Aorta (tissue), 5 donors: Measurements from ENCODE around the gene DBNDD2. TPM values are rescaled to one million over a fixed set of nuclear protein-coding genes. Genes with fewer than 3 reads are reported as not detected.

Experiments used
- ATAC-seq: fragments of 200-7000 bp; cut with Tn5 transposase; one replicate; pipeline ENCODE4 v1.9.1; 2022; ENCODE audit warnings: moderate library complexity; ENCODE audit not compliant: low FRiP score
- DNase-seq, 2 donors: peaks; one replicate each; pipeline ENCODE4 v3.0.0-alpha.2; 2020
- H3K27ac ChIP-seq, 2 donors: one replicate each; pipeline ENCODE4 v1.5.1; 2013; ENCODE audit warnings: low read length in 2 of 2, mild to moderate bottlenecking in 2 of 2, moderate library complexity in 2 of 2, control low read depth in 1 of 2, inconsistent platforms in 1 of 2, low read depth in 1 of 2
- H3K27me3 ChIP-seq, 2 donors: one replicate each; pipeline ENCODE4 v1.6.1; 2013; ENCODE audit warnings: control low read depth in 1 of 2, low read length in 1 of 2, mild to moderate bottlenecking in 1 of 2, moderate library complexity in 1 of 2; ENCODE audit not compliant: insufficient read depth in 2 of 2, control insufficient read depth in 1 of 2
- H3K36me3 ChIP-seq, 2 donors: one replicate each; pipeline ENCODE4 v1.6.1; 2013; ENCODE audit warnings: control low read depth in 1 of 2, low read length in 1 of 2, mild to moderate bottlenecking in 1 of 2; ENCODE audit not compliant: insufficient read depth in 2 of 2, control insufficient read depth in 1 of 2
- H3K4me1 ChIP-seq, 2 donors: one replicate each; pipeline ENCODE4 v1.6.1; 2013; ENCODE audit warnings: low read length in 2 of 2, control low read depth in 1 of 2, mild to moderate bottlenecking in 1 of 2, moderate library complexity in 1 of 2; ENCODE audit not compliant: insufficient read depth in 2 of 2, control insufficient read depth in 1 of 2
- H3K4me3 ChIP-seq, 2 donors: one replicate each; pipeline ENCODE4 v1.5.1; 2013; ENCODE audit warnings: low read length in 2 of 2, control low read depth in 1 of 2, mild to moderate bottlenecking in 1 of 2
- H3K9me3 ChIP-seq: one replicate; pipeline ENCODE4 v1.6.1; 2013; ENCODE audit warnings: mild to moderate bottlenecking, low read length; ENCODE audit not compliant: control insufficient read depth
- WGBS, 2 donors: extraction: QIAGEN DNeasy Blood & Tissue Kit; methylation state at CpG; one replicate each; pipeline ENCODE4 v1.1.7; 2013; 5-methylcytosine and 5-hydroxymethylcytosine counted together
- intact Hi-C, 2 donors: fragments of 100-400 bp; cut with DNase I; formaldehyde crosslinking; loops; one replicate each; pipeline versions ENCODE4 v1.14.2 to v1.15.0; 2022
- polyA plus RNA-seq, 2 donors: library from polyadenylated mRNA; stranded (reverse); fragments of 200-250 nt; gene quantifications; one replicate each; pipeline ENCODE4 v1.2.3, GENCODE V29; 2013
- total RNA-seq, 2 donors: library from RNA; stranded (reverse); fragmentation: NEBNext Ultra II Directional; extraction: Animal tissue kit (Norgen Biotek cat#: 25700); gene quantifications; one replicate each; pipeline ENCODE4 v1.2.1, GENCODE V29; 2021
- donor health status: healthy with polysubstance abuse.
- donor health status: Bipolar disorder and iron deficiency.
- donor health status: DM: no; HTN: no; CAD: no.
- donor health status: DM: no; HTN: no; CAD: no.
- donor health status: DM: yes; HTN: yes; CAD: no.

DBNDD2 gene
- total and polyA plus RNA-seq, 4 donors: 104 to 231 (median 131) TPM

DNA sequence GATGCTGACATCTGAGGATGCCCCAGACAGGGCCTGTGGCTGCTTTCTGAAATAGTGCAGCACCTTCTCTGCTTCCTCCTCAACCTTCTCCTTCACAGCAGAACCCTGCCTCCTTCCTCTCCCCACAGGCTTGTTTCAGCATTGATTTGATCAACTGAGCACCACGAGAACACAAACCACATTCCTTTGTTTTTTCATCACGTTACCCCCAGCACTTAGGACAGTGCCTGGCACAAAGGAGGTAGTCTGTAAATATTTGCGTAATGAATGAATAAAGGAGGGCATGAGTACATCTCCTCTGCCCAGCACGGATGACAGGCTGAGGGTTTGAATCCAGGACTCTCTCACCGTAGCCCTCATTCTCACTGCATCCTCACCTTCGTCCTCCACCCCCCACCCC, 40.2 kb downstream of the DBNDD2 start:
- Histone ChIP-seq H3K9me3 (no peaks in the 10 kb centered on the region), H3K27ac (no peak overlapping the region), H3K4me3 (no peak overlapping the region), H3K36me3 (no peaks in the 10 kb centered on the region), H3K4me1 (no peaks in the 10 kb centered on the region), H3K27me3 (no peaks in the 10 kb centered on the region)
- no peak for ATAC-seq
- WGBS, 2 donors: 75 to 78% methylated on average over 6 of the region's 6 CpGs
- intact Hi-C loops: loop anchor here in 1 of 2 donors (10.0 kb wide), 1 partner anchor 327 kb away; no protein-coding TSS in a partner anchor
- DNase-seq: no peak

- ATAC-seq: peak; percentile 41
- Histone ChIP-seq H3K4me3 (no peak overlapping the region), H3K27ac (no peak overlapping the region), H3K9me3 (no peaks in the 10 kb centered on the region), H3K27me3 (no peaks in the 10 kb centered on the region), H3K36me3 (no peaks in the 10 kb centered on the region), H3K4me1 (no peaks in the 10 kb centered on the region)
- DNase-seq: no peak
- WGBS, 2 donors: 38 to 39% methylated on average over 3 of the region's 3 CpGs
- intact Hi-C loops: loop anchor here in 1 of 2 donors (10.0 kb wide), 1 partner anchor 325 kb away; no protein-coding TSS in a partner anchor
These were observed 41.4 kb downstream of the DBNDD2 start for GRCh38 chr20:45449528-45449927.

- no peak overlapping the region for H3K27ac ChIP-seq
- no peaks in the 10 kb centered on the region for H3K9me3 ChIP-seq
- no peaks in the 10 kb centered on the region for H3K27me3 ChIP-seq
- 54 to 55% methylated on average over 5 of the region's 5 CpGs for WGBS, 2 donors
- DNase-seq (no peak), ATAC-seq (no peak)
- no peaks in the 10 kb centered on the region for H3K36me3 ChIP-seq
- H3K4me3 ChIP-seq: no peak overlapping the region
- H3K4me1 ChIP-seq: no peaks in the 10 kb centered on the region
- intact Hi-C loops: loop anchor here in 1 of 2 donors (5.0 kb wide), 1 partner anchor 133 kb away; no protein-coding TSS in a partner anchor
These were observed 42.2 kb downstream of the DBNDD2 start for GRCh38 chr20:45450097-45450818.

- H3K27ac ChIP-seq: no peak overlapping the region
- no peaks in the 10 kb centered on the region for H3K9me3 ChIP-seq
- H3K4me3 ChIP-seq: no peak overlapping the region
- H3K27me3 ChIP-seq: no peaks in the 10 kb centered on the region
- H3K4me1 ChIP-seq: no peaks in the 10 kb centered on the region
- no peak for ATAC-seq
- DNase-seq: no peak
- intact Hi-C loops: loop anchor here in 1 of 2 donors (5.0 kb wide), 1 partner anchor 135 kb away; no protein-coding TSS in a partner anchor
- no peaks in the 10 kb centered on the region for H3K36me3 ChIP-seq
- 70 to 72% methylated on average over 4 of the region's 4 CpGs for WGBS, 2 donors
These were observed 44.1 kb downstream of the DBNDD2 start for GRCh38 chr20:45452238-45452637.

- no peaks in the 10 kb centered on the region for H3K36me3 ChIP-seq
- intact Hi-C loops: loop anchor here in 1 of 2 donors (5.0 kb wide), 1 partner anchor 136 kb away; no protein-coding TSS in a partner anchor
- no peak for ATAC-seq
- H3K4me3 ChIP-seq: no peak overlapping the region
- H3K9me3 ChIP-seq: no peaks in the 10 kb centered on the region
- H3K4me1 ChIP-seq: no peaks in the 10 kb centered on the region
- no peak overlapping the region for H3K27ac ChIP-seq
- WGBS, 2 donors: 63 to 65% methylated on average over 4 of the region's 4 CpGs
- DNase-seq: no peak
- no peaks in the 10 kb centered on the region for H3K27me3 ChIP-seq
These were observed 44.9 kb downstream of the DBNDD2 start for GRCh38 chr20:45452772-45453691.

- intact Hi-C loops: no loop called here
- no peak for ATAC-seq
These were observed 48.5 kb downstream of the DBNDD2 start for GRCh38 chr20:45456632-45457031.

DNA sequence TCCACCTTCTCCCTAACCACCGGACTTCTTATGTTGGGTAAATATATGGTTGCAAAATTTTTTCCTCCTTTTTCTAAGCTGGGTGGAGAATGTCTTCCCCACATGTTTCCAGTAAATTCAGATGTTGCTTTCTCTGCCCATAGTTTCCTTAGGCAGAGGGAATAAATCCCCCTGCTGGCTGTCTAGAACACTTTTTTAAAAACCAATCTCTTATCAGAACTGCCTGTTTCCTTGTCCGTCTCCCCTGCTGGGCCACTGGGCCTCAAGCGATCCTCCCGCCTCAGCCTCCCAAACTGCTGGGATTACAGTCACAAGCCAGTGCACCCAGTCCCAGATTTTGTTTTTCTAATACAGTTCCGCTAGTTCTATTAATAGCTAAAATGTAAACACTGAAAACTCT, 51.5 kb downstream of the DBNDD2 start:
- intact Hi-C loops: no loop called here
- no peaks in the 10 kb centered on the region for H3K27me3 ChIP-seq
- ATAC-seq (no peak), DNase-seq (no peak)
- H3K4me1 ChIP-seq: no peaks in the 10 kb centered on the region
- peaks cover 1% of the 10 kb centered on the region for H3K9me3 ChIP-seq
- H3K27ac ChIP-seq: no peak overlapping the region
- no peak overlapping the region for H3K4me3 ChIP-seq
- no peaks in the 10 kb centered on the region for H3K36me3 ChIP-seq
- WGBS, 2 donors: 45 to 51% methylated on average over 5 of the region's 5 CpGs

More at GRCh38 chr20:45456632-45457031, 48.5 kb downstream of the DBNDD2 start:
- H3K27ac ChIP-seq: no peak overlapping the region
- no peak overlapping the region for H3K4me3 ChIP-seq
- whole genome bisulfite sequencing, 2 donors: 19 to 20% methylated on average over 6 of the region's 6 CpGs
- DNase-seq: no peak
- H3K4me1 ChIP-seq: no peaks in the 10 kb centered on the region
- no peaks in the 10 kb centered on the region for H3K36me3 ChIP-seq
- no peaks in the 10 kb centered on the region for H3K27me3 ChIP-seq
- no peaks in the 10 kb centered on the region for H3K9me3 ChIP-seq
